Calu3 (cell line): ENCODE measurements around the gene TDRD10. TPM values are rescaled to one million over a fixed set of nuclear protein-coding genes. Genes with fewer than 3 reads are reported as not detected.

Experiments
- BruUV-seq: library from RNA; stranded (reverse); fragments of 400-500 nt; replicated peaks from 2 replicates; lab custom pipeline; 2021; lab: Mats Ljungman, UMichigan
- CTCF ChIA-PET: fragments of 300-600 bp; sonication (Branson Sonifier 250); formaldehyde crosslinking; loops from one replicate; lab custom pipeline; 2022; ENCODE audit warnings: antibody characterized with exemption; lab: Charles Lee
- DNase-seq: peaks from one replicate; pipeline ENCODE4 v3.0.0; 2022
- H3K27ac Mint-ChIP-seq: one replicate; pipeline ENCODE4 v1.8.0; 2022; ENCODE audit warnings: mixed read lengths; ENCODE audit not compliant: unreplicated experiment
- H3K27me3 Mint-ChIP-seq: one replicate; pipeline ENCODE4 v1.8.0; 2022; ENCODE audit warnings: mixed read lengths; ENCODE audit not compliant: unreplicated experiment
- H3K36me3 Mint-ChIP-seq: one replicate; pipeline ENCODE4 v1.8.0; 2022; ENCODE audit warnings: mild to moderate bottlenecking, moderate library complexity, mixed read lengths; ENCODE audit not compliant: insufficient read depth, unreplicated experiment
- H3K4me1 Mint-ChIP-seq: one replicate; pipeline ENCODE4 v1.8.0; 2022; ENCODE audit warnings: mild to moderate bottlenecking, low read depth, mixed read lengths; ENCODE audit not compliant: unreplicated experiment
- H3K4me3 Mint-ChIP-seq: one replicate; pipeline ENCODE4 v1.8.0; 2022; ENCODE audit warnings: mild to moderate bottlenecking, low read depth, moderate library complexity, mixed read lengths; ENCODE audit not compliant: unreplicated experiment
- H3K9me3 Mint-ChIP-seq: one replicate; pipeline ENCODE4 v1.8.0; 2022; ENCODE audit warnings: low read depth, mixed read lengths; ENCODE audit not compliant: unreplicated experiment
- CTCF ChIP-seq: fragments of 200-600 bp; IDR thresholded peaks from one replicate; pipeline ENCODE4 v1.8.0; 2022; ENCODE audit warnings: antibody characterized with exemption; ENCODE audit not compliant: unreplicated experiment
- intact Hi-C: fragments of 100-400 bp; cut with micrococcal nuclease; formaldehyde crosslinking; loops from one replicate; pipeline ENCODE4 v1.10.0; 2022; ENCODE audit not compliant: unreplicated experiment
- total RNA-seq: library from RNA; stranded (reverse); gene quantifications from 2 replicates; pipeline ENCODE4 v1.2.3, GENCODE V29; 2022

Gene TDRD10
- total RNA-seq, 1 experiment from 2014 or later: not detected

GRCh38 chr1:154493276-154493675 is 8.7 kb upstream of the TDRD10 start:
- Mint-ChIP-seq H3K4me1 (no peaks in the 10 kb centered on the region), H3K9me3 (no peaks in the 10 kb centered on the region), H3K4me3 (no peak overlapping the region), H3K36me3 (no peaks in the 10 kb centered on the region), H3K27ac (no peak overlapping the region), H3K27me3 (peaks cover 57% of the 10 kb centered on the region)
- CTCF ChIA-PET: interaction anchor here (0.6 kb wide), 1 partner anchor 9 kb away, joined by 4 read pairs; no protein-coding TSS in a partner anchor
- intact Hi-C loops: no loop called here
- no TSS peak for BruUV-seq
- DNase-seq: no peak
- no peak for TF ChIP-seq CTCF

- no peaks in the 10 kb centered on the region for H3K9me3 Mint-ChIP-seq
- no peaks in the 10 kb centered on the region for H3K36me3 Mint-ChIP-seq
- no TSS peak for BruUV-seq
- CTCF ChIA-PET: interaction anchor here (1.5 kb wide), 1 partner anchor 16 kb away, joined by 5 read pairs; no protein-coding TSS in a partner anchor
- H3K4me1 Mint-ChIP-seq: no peaks in the 10 kb centered on the region
- no peak overlapping the region for H3K27ac Mint-ChIP-seq
- H3K27me3 Mint-ChIP-seq: peaks cover 58% of the 10 kb centered on the region
- intact Hi-C loops: no loop called here
- TF ChIP-seq CTCF: no peak
- no peak overlapping the region for H3K4me3 Mint-ChIP-seq
- DNase-seq: no peak
Measured at GRCh38 chr1:154495496-154496273, 6.3 kb upstream of the TDRD10 start.

- no peaks in the 10 kb centered on the region for H3K9me3 Mint-ChIP-seq
- BruUV-seq: no TSS peak
- CTCF ChIA-PET: interaction anchor here (0.6 to 1.1 kb wide), 2 partner anchors 11 to 12 kb away, joined by 3 to 5 read pairs; no protein-coding TSS in a partner anchor
- intact Hi-C loops: no loop called here
- no peak for TF ChIP-seq CTCF
- H3K4me1 Mint-ChIP-seq: no peaks in the 10 kb centered on the region
- H3K27ac Mint-ChIP-seq: no peak overlapping the region
- peaks cover 58% of the 10 kb centered on the region for H3K27me3 Mint-ChIP-seq
- H3K36me3 Mint-ChIP-seq: no peaks in the 10 kb centered on the region
- no peak overlapping the region for H3K4me3 Mint-ChIP-seq
- no peak for DNase-seq
Measured at GRCh38 chr1:154496383-154496782, 5.6 kb upstream of the TDRD10 start.

- intact Hi-C loops: no loop called here
- Mint-ChIP-seq H3K9me3 (no peaks in the 10 kb centered on the region), H3K27me3 (peaks cover 57% of the 10 kb centered on the region), H3K27ac (no peak overlapping the region), H3K4me1 (no peaks in the 10 kb centered on the region), H3K36me3 (no peaks in the 10 kb centered on the region), H3K4me3 (no peak overlapping the region)
- no peak for TF ChIP-seq CTCF
- CTCF ChIA-PET: interaction anchor here (0.6 to 1.1 kb wide), 2 partner anchors 11 to 12 kb away, joined by 3 to 5 read pairs; no protein-coding TSS in a partner anchor
- no TSS peak for BruUV-seq
- DNase-seq: no peak
Measured at GRCh38 chr1:154497026-154497806, 4.8 kb upstream of the TDRD10 start.
